Endothelial cell of umbilical vein (primary cell): ENCODE results near the gene RETSAT. TPM values are rescaled to one million over a fixed set of nuclear protein-coding genes. Genes with fewer than 3 reads are reported as not detected.
"Not testable (repeated sequence)": the region's sequence is repeated elsewhere in the genome, so short reads cannot be mapped to it uniquely, and the experiment has no call there.

Experiments used
- BruUV-seq: library from RNA; stranded (reverse); fragments of 400-500 nt; replicated peaks from 2 replicates; lab custom pipeline; 2021; lab: Mats Ljungman, UMichigan
- CTCF ChIA-PET: fragments of 300-600, 350-600 bp; sonication (Branson Sonifier 250); formaldehyde crosslinking; loops from one replicate; lab custom pipeline; 2021; ENCODE audit warnings: antibody characterized with exemption, inconsistent platforms; lab: Charles Lee
- POLR2A ChIA-PET: fragments of 300-600, 350-600 bp; sonication (Branson Sonifier 250); formaldehyde crosslinking; loops from one replicate; lab custom pipeline; 2021; ENCODE audit warnings: antibody characterized with exemption, inconsistent platforms; lab: Charles Lee
- DNase-seq: peaks from one replicate; pipeline ENCODE4 v3.0.0-alpha.2; 2011; ENCODE audit warnings: low read depth, low spot score
- FAIRE-seq: peaks from 2 replicates; lab custom pipeline; 2011; peaks lifted over from hg19 to GRCh38; lab: Jason Lieb, UNC
- H2AFZ ChIP-seq: 2 replicates; pipeline ENCODE4 v1.6.0; 2012; ENCODE audit warnings: low read depth, low read length, control low read depth, inconsistent platforms
- H3K27ac ChIP-seq: 2 replicates; pipeline ENCODE4 v1.5.1; 2011; ENCODE audit warnings: low read depth, mild to moderate bottlenecking, control low read depth, low read length, moderate library complexity; ENCODE audit not compliant: insufficient read depth
- H3K27me3 ChIP-seq, 2 experiments: 2 replicates each; pipeline versions ENCODE4 v1.6.0 to v1.6.1; 2011; ENCODE audit warnings: low read length in 2 of 2, mixed read lengths in 1 of 2; ENCODE audit not compliant: control insufficient read depth in 2 of 2, insufficient read depth in 2 of 2
- H3K36me3 ChIP-seq, 2 experiments: 2 replicates in 1 of 2; 3 replicates in 1 of 2; pipeline ENCODE4 v1.5.1; 2011; ENCODE audit warnings: low read length in 2 of 2, mild to moderate bottlenecking in 1 of 2, moderate library complexity in 1 of 2; ENCODE audit not compliant: control insufficient read depth in 2 of 2, insufficient read depth in 2 of 2; ENCODE audit errors: extremely low read depth in 1 of 2
- H3K4me1 ChIP-seq: 3 replicates; pipeline ENCODE4 v1.5.1; 2011; ENCODE audit warnings: mild to moderate bottlenecking, low read length; ENCODE audit not compliant: control insufficient read depth, insufficient read depth; ENCODE audit errors: extremely low read depth
- H3K4me2 ChIP-seq: 2 replicates; pipeline ENCODE4 v1.6.1; 2011; ENCODE audit warnings: low read length, control low read depth, mixed read lengths; ENCODE audit not compliant: insufficient read depth
- H3K4me3 ChIP-seq, 3 experiments: fragments of 200-600 bp in 1 of 3; sonication (generic), shearing (Covaris generic) in 1 of 3; replicated peaks in 1 of 3; 2 replicates each; pipeline ENCODE4 v1.5.1; 2011 to 2016; ENCODE audit warnings: control low read depth in 3 of 3, low read length in 3 of 3, mild to moderate bottlenecking in 2 of 3, inconsistent platforms in 1 of 3, low read depth in 1 of 3, moderate library complexity in 1 of 3; ENCODE audit not compliant: insufficient read depth in 1 of 3
- H3K79me2 ChIP-seq: 2 replicates; pipeline ENCODE4 v1.6.0; 2012; ENCODE audit warnings: low read length, inconsistent platforms; ENCODE audit not compliant: control insufficient read depth, insufficient read depth
- H3K9ac ChIP-seq: replicated peaks from 2 replicates; pipeline ENCODE3; 2011; ENCODE audit warnings: low read length, control low read depth; ENCODE audit not compliant: insufficient read depth; ENCODE audit errors: extremely low read depth
- H3K9me1 ChIP-seq: replicated peaks from 3 replicates; pipeline ENCODE4 v1.6.0; 2011; ENCODE audit warnings: mild to moderate bottlenecking, low read length; ENCODE audit not compliant: control insufficient read depth, insufficient read depth; ENCODE audit errors: extremely low read depth
- H3K9me3 ChIP-seq: replicated peaks from 2 replicates; pipeline ENCODE4 v1.5.1; 2012; ENCODE audit warnings: low read length, inconsistent platforms; ENCODE audit not compliant: control insufficient read depth, insufficient read depth
- H4K20me1 ChIP-seq: replicated peaks from 2 replicates; pipeline ENCODE3; 2011; ENCODE audit warnings: mild to moderate bottlenecking, low read length; ENCODE audit not compliant: control insufficient read depth, insufficient read depth; ENCODE audit errors: extremely low read depth
- EZH2 ChIP-seq: IDR thresholded peaks from 2 replicates; pipeline ENCODE4 v1.6.1; 2012; ENCODE audit warnings: borderline replicate concordance, low read depth, mild to moderate bottlenecking, moderate library complexity, low read length, inconsistent platforms; ENCODE audit not compliant: severe bottlenecking
- FOS ChIP-seq: IDR thresholded peaks from 2 replicates; pipeline ENCODE4 v1.6.1; 2011; ENCODE audit warnings: mild to moderate bottlenecking, low read length, moderate library complexity, borderline replicate concordance; ENCODE audit not compliant: insufficient read depth
- GATA2 ChIP-seq: IDR thresholded peaks from 2 replicates; pipeline ENCODE4 v1.7.0; 2011; ENCODE audit warnings: low read depth, mild to moderate bottlenecking, moderate library complexity, mixed read lengths, low read length; ENCODE audit not compliant: insufficient read length, insufficient read depth
- JUN ChIP-seq: IDR thresholded peaks from 2 replicates; pipeline ENCODE4 v1.6.1; 2011; ENCODE audit warnings: borderline replicate concordance, low read depth; ENCODE audit not compliant: insufficient read length, insufficient read depth
- MYC ChIP-seq: IDR thresholded peaks from one replicate; pipeline ENCODE4 v1.6.1; 2011; ENCODE audit warnings: mild to moderate bottlenecking, low read depth, low read length
- POLR2A ChIP-seq: IDR thresholded peaks from 2 replicates; pipeline ENCODE4 v1.6.1; 2012; ENCODE audit warnings: low read depth, mild to moderate bottlenecking, control low read depth, low read length
- POLR2AphosphoS5 ChIP-seq: IDR thresholded peaks from 2 replicates; pipeline ENCODE4 v1.6.1; 2012; ENCODE audit warnings: low read depth, mild to moderate bottlenecking, control low read depth, low read length, moderate library complexity; ENCODE audit not compliant: insufficient read depth
- dilution Hi-C: fragments of 300-500 bp; cut with MboI; formaldehyde crosslinking; loops from one replicate; pipeline ENCODE4 v1.15.0; 2019; ENCODE audit warnings: low sequenced_read_pairs; ENCODE audit not compliant: extremely low pct_ligation_motif_present
- intact Hi-C: fragments of 100-400 bp; cut with micrococcal nuclease; formaldehyde crosslinking; loops from one replicate; pipeline ENCODE4 v1.10.0; 2022
- polyA plus RNA-seq, 4 experiments: library from polyadenylated mRNA; depleted of rRNA in 3 of 4; stranded (reverse) in 3 of 4; unstranded in 1 of 4; fragments of >200 nt; gene quantifications; 2 replicates each; pipeline versions ENCODE4 v1.2.1 to v1.2.3, GENCODE V29; 2011 to 2012; ENCODE audit warnings: missing spikeins in 1 of 4
- total RNA-seq: library from RNA; stranded (reverse); gene quantifications from 2 replicates; pipeline ENCODE4 v1.2.3, GENCODE V29; 2021
- TF ChIP-seq, protein P1 (sequence below): IDR thresholded peaks from 2 replicates; pipeline ENCODE4 v1.6.1; 2011; ENCODE audit not compliant: insufficient read depth, insufficient read length
- TF ChIP-seq, protein P2 (sequence below), 2 donors: IDR thresholded peaks; 1 replicate in 1 of 2; 2 replicates in 1 of 2; pipeline ENCODE4 v1.5.1; 2011; ENCODE audit warnings: low read length in 2 of 2, mild to moderate bottlenecking in 2 of 2, moderate library complexity in 2 of 2, control low read depth in 1 of 2, inconsistent platforms in 1 of 2, low read depth in 1 of 2; ENCODE audit not compliant: insufficient read depth in 1 of 2; ENCODE audit errors: extremely low read depth in 1 of 2

The RETSAT gene
- total and polyA plus RNA-seq, 2 donors (not counting 3 experiments of a cell fraction or from before 2014, with no cell fraction given): 43.8 to 59.1 TPM

DNA sequence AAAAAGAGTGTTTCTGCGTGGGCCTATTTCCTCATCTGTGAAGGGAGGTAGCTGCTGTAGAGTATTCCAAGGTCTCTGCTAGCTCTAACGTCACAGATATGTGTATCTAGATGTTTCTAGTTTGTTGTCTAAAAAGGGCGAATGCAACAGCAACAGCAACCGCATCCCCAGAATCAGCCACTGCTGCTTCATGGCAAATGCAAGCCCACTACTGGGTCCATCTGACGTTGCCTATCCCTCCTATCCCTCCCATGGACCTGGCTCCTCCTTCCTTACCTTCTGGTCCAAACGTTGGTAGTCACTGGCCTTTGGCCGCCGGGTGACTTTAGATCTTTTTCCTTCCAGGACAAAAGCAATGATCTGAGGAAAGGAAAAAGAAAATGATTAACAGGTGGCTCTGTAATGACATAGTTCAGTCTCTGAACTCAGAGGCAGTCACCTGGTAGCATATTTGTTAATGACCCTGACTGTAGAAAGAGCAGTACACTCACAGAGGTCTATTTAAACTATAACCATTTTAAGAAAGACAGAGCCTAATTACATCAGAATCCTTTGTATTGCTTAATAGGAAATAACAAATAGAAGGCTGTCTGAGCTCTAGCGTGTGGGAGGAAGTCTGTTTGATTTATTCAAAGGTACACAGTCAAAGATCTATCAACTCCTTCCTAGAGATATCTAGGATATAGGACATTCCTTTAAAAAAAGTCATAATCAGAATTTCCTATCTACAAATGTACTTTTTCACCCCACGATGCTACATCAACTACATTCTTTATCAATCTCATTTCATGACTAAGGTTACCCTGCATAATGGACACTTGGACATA is 29.5 kb downstream of the RETSAT start:
- ChIA-PET POLR2A (interaction anchor here (1.2 kb wide), 1 partner anchor 22 kb away, joined by 3 read pairs; no protein-coding TSS in a partner anchor), CTCF (interaction anchor here (1.4 to 1.5 kb wide), 2 partner anchors 16 to 227 kb away, joined by 3 read pairs; no protein-coding TSS in a partner anchor)
- H3K9ac ChIP-seq: peak overlapping the region; percentile 13
- peaks cover 29% of the 10 kb centered on the region for H3K4me1 ChIP-seq
- peak overlapping the region; percentile 26 to 82 (median 80) for H3K4me3 ChIP-seq
- H3K4me2 ChIP-seq: peak overlapping the region; percentile 99
- no peak for TF ChIP-seq POLR2AphosphoS5
- no peak for TF ChIP-seq GATA2
- no peak for TF ChIP-seq FOS
- TF ChIP-seq, protein P1, sequence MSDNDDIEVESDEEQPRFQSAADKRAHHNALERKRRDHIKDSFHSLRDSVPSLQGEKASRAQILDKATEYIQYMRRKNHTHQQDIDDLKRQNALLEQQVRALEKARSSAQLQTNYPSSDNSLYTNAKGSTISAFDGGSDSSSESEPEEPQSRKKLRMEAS: no peak
- TF ChIP-seq, protein P2, sequence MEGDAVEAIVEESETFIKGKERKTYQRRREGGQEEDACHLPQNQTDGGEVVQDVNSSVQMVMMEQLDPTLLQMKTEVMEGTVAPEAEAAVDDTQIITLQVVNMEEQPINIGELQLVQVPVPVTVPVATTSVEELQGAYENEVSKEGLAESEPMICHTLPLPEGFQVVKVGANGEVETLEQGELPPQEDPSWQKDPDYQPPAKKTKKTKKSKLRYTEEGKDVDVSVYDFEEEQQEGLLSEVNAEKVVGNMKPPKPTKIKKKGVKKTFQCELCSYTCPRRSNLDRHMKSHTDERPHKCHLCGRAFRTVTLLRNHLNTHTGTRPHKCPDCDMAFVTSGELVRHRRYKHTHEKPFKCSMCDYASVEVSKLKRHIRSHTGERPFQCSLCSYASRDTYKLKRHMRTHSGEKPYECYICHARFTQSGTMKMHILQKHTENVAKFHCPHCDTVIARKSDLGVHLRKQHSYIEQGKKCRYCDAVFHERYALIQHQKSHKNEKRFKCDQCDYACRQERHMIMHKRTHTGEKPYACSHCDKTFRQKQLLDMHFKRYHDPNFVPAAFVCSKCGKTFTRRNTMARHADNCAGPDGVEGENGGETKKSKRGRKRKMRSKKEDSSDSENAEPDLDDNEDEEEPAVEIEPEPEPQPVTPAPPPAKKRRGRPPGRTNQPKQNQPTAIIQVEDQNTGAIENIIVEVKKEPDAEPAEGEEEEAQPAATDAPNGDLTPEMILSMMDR (IDR thresholded peaks at IDR 0.05; ENCODE audit: extremely low read depth in 1 of 2, insufficient read depth in 1 of 2, low read depth in 1 of 2, low read length in 2 of 2): no peak
- no peak for TF ChIP-seq POLR2A
- no peak for TF ChIP-seq MYC
- no peak for TF ChIP-seq EZH2
- no peak for TF ChIP-seq JUN
- no peaks in the 10 kb centered on the region for H3K27me3 ChIP-seq
- dilution Hi-C loops (no loop called here), intact Hi-C loops (loop anchor here (5.0 kb wide), 1 partner anchor 212 kb away; the partner anchor contains the start of gene MAT2A)
- no peaks in the 10 kb centered on the region for H3K9me3 ChIP-seq
- no peaks in the 10 kb centered on the region for H3K9me1 ChIP-seq
- BruUV-seq: no TSS peak
- DNase-seq (peak; percentile 55), FAIRE-seq (peak; percentile 78)
- peaks cover 21 to 26% of the 10 kb centered on the region in 2 experiments for H3K36me3 ChIP-seq
- H2AFZ ChIP-seq: no peak overlapping the region
- H3K27ac ChIP-seq: no peak overlapping the region
- H4K20me1 ChIP-seq: peaks cover 9% of the 10 kb centered on the region
- peaks cover 71% of the 10 kb centered on the region for H3K79me2 ChIP-seq

GRCh38 chr2:85323988-85324367 is 30.4 kb downstream of the RETSAT start:
- intact Hi-C loops, dilution Hi-C loops, DNase-seq, POLR2A ChIA-PET, H3K27ac ChIP-seq, H4K20me1 ChIP-seq, H3K4me3 ChIP-seq, H3K9me1 ChIP-seq, H3K9ac ChIP-seq, FAIRE-seq, H2AFZ ChIP-seq, H3K27me3 ChIP-seq, H3K4me2 ChIP-seq, BruUV-seq, H3K9me3 ChIP-seq: not testable (repeated sequence)
- peaks cover 29% of the 10 kb centered on the region for H3K4me1 ChIP-seq
- CTCF ChIA-PET: interaction anchor here (0.8 to 1.2 kb wide), 2 partner anchors 12 to 228 kb away, joined by 3 to 5 read pairs; no protein-coding TSS in a partner anchor
- H3K79me2 ChIP-seq: peaks cover 77% of the 10 kb centered on the region
- peaks cover 22 to 26% of the 10 kb centered on the region in 2 experiments for H3K36me3 ChIP-seq
